Posterior cingulate gyrus (tissue), 11 donors: ENCODE measurements around the gene PLCG2.
"Not testable (repeated sequence)": the region's sequence is repeated elsewhere in the genome, so short reads cannot be mapped to it uniquely, and the experiment has no call there.

Experiments
- DNase-seq, 10 donors: peaks; one replicate each; pipeline versions ENCODE4 v3.0.0 to v3.0.0-alpha.2; 2020 to 2021; ENCODE audit warnings: mixed read lengths in 3 of 10
- intact Hi-C: fragments of 100-400 bp; cut with DNase I; formaldehyde crosslinking; loops from one replicate; pipeline ENCODE4 v1.15.1; 2023

Gene PLCG2

GRCh38 chr16:81866820-81867440 lies 87.8 kb downstream of the PLCG2 start:
- intact Hi-C loops = loop anchor here (10.0 kb wide), 1 partner anchor 312 kb away; no protein-coding TSS in a partner anchor
- peak in 2 of 10 donors; percentile 15 for DNase-seq

- no peak for DNase-seq
- intact Hi-C loops = loop anchor here (10.0 kb wide), 1 partner anchor 313 kb away; no protein-coding TSS in a partner anchor
These were observed 89.1 kb downstream of the PLCG2 start for GRCh38 chr16:81868057-81868748.

GRCh38 chr16:81869326-81869725 lies 90.2 kb downstream of the PLCG2 start:
- intact Hi-C loops = loop anchor here (10.0 kb wide), 1 partner anchor 315 kb away; no protein-coding TSS in a partner anchor
- no peak for DNase-seq

GRCh38 chr16:81873206-81873605 lies 94.1 kb downstream of the PLCG2 start:
- no peak for DNase-seq
- intact Hi-C loops = loop anchor here (10.0 kb wide), 1 partner anchor 508 kb away; no protein-coding TSS in a partner anchor

GRCh38 chr16:81873843-81874752 lies 95.0 kb downstream of the PLCG2 start:
- intact Hi-C loops = loop anchor here (10.0 kb wide), 1 partner anchor 509 kb away; no protein-coding TSS in a partner anchor
- DNase-seq = peak in 5 of 10 donors; percentile 22 to 42 (median 29)

- intact Hi-C loops = loop anchor here (10.0 kb wide), 1 partner anchor 511 kb away; no protein-coding TSS in a partner anchor
- no peak for DNase-seq
These were observed 96.4 kb downstream of the PLCG2 start for GRCh38 chr16:81875461-81875860.

- intact Hi-C loops = loop anchor here (10.0 kb wide), 1 partner anchor 512 kb away; no protein-coding TSS in a partner anchor
- DNase-seq = no peak
These were observed 97.3 kb downstream of the PLCG2 start for GRCh38 chr16:81876273-81876900.

- DNase-seq = not testable (repeated sequence)
- intact Hi-C loops = loop anchor here (10.0 kb wide), 1 partner anchor 513 kb away; no protein-coding TSS in a partner anchor
These were observed 98.4 kb downstream of the PLCG2 start for GRCh38 chr16:81877490-81877889.

- intact Hi-C loops = loop anchor here (10.0 kb wide), 1 partner anchor 514 kb away; no protein-coding TSS in a partner anchor
- DNase-seq = no peak
These were observed 99.4 kb downstream of the PLCG2 start for GRCh38 chr16:81878529-81878928.

- DNase-seq = no peak
- intact Hi-C loops = loop anchor here (10.0 kb wide), 1 partner anchor 515 kb away; no protein-coding TSS in a partner anchor
These were observed 100.5 kb downstream of the PLCG2 start for GRCh38 chr16:81879625-81880024.

- intact Hi-C loops = no loop called here
These were observed 101.7 kb downstream of the PLCG2 start for GRCh38 chr16:81880816-81881215.

GRCh38 chr16:81881228-81881627 lies 102.1 kb downstream of the PLCG2 start:
- intact Hi-C loops = no loop called here
- DNase-seq = no peak

More at GRCh38 chr16:81880816-81881215, 101.7 kb downstream of the PLCG2 start:
- no peak for DNase-seq

GRCh38 chr16:81882559-81882958 lies 103.5 kb downstream of the PLCG2 start:
- intact Hi-C loops = no loop called here
- no peak for DNase-seq

- intact Hi-C loops = no loop called here
- DNase-seq = no peak
These were observed 104.1 kb downstream of the PLCG2 start for GRCh38 chr16:81883235-81883634.

GRCh38 chr16:81885976-81886586 lies 107.0 kb downstream of the PLCG2 start:
- no peak for DNase-seq
- intact Hi-C loops = no loop called here

- intact Hi-C loops = no loop called here
- no peak for DNase-seq
These were observed 109.7 kb downstream of the PLCG2 start for GRCh38 chr16:81888520-81889394.

GRCh38 chr16:81891736-81892364 lies 112.8 kb downstream of the PLCG2 start:
- DNase-seq = no peak
- intact Hi-C loops = loop anchor here (2.0 kb wide), 1 partner anchor 339 kb away; no protein-coding TSS in a partner anchor

- DNase-seq = no peak
- intact Hi-C loops = no loop called here
These were observed 115.5 kb downstream of the PLCG2 start for GRCh38 chr16:81894592-81894991.
